Smooth muscle cell of the brain vasculature (primary cell): ENCODE data around the gene DRD2.

Experiments
- DNase-seq: peaks from one replicate; pipeline ENCODE4 v3.0.0-alpha.2; 2012; ENCODE audit warnings: low read depth, low spot score

Gene DRD2

GRCh38 chr11:113446112-113446511, 29.1 kb downstream of the DRD2 start:
- no peak for DNase-seq

GRCh38 chr11:113444502-113445123, 30.6 kb downstream of the DRD2 start:
- no peak for DNase-seq

GRCh38 chr11:113440816-113441215, 34.4 kb downstream of the DRD2 start:
- no peak for DNase-seq

GRCh38 chr11:113436672-113437252, 38.4 kb downstream of the DRD2 start:
- no peak for DNase-seq

GRCh38 chr11:113435190-113435968, 39.8 kb downstream of the DRD2 start:
- no peak for DNase-seq

- DNase-seq = no peak
Observed at GRCh38 chr11:113431746-113432145, 43.5 kb downstream of the DRD2 start.

- DNase-seq = no peak
Observed at GRCh38 chr11:113426686-113427085, 48.5 kb downstream of the DRD2 start.

- DNase-seq = no peak
Observed at GRCh38 chr11:113420808-113421207, 54.4 kb downstream of the DRD2 start.

- no peak for DNase-seq
Observed at GRCh38 chr11:113419454-113420003, 55.7 kb downstream of the DRD2 start.

- no peak for DNase-seq
Observed at GRCh38 chr11:113417428-113417827, 57.8 kb downstream of the DRD2 start.

- DNase-seq = no peak
Observed at GRCh38 chr11:113415343-113415742, 59.9 kb downstream of the DRD2 start.

- no peak for DNase-seq
Observed at GRCh38 chr11:113412675-113413074, 62.5 kb downstream of the DRD2 start.

GRCh38 chr11:113411536-113411935, 63.7 kb downstream of the DRD2 start:
- no peak for DNase-seq

- DNase-seq = no peak
Observed at GRCh38 chr11:113410414-113411135, 64.6 kb downstream of the DRD2 start.

- no peak for DNase-seq
Observed at GRCh38 chr11:113409526-113409925, 65.7 kb downstream of the DRD2 start.

- DNase-seq = no peak
Observed at GRCh38 chr11:113408887-113409286, 66.3 kb downstream of the DRD2 start.

- DNase-seq = no peak
Observed at GRCh38 chr11:113408206-113408605, 67.0 kb downstream of the DRD2 start.

GRCh38 chr11:113407163-113407562, 68.0 kb downstream of the DRD2 start:
- no peak for DNase-seq

- DNase-seq = no peak
Observed at GRCh38 chr11:113405724-113406478, 69.3 kb downstream of the DRD2 start.

GRCh38 chr11:113404859-113405430, 70.3 kb downstream of the DRD2 start:
- no peak for DNase-seq

- DNase-seq = no peak
Observed at GRCh38 chr11:113401718-113402117, 73.5 kb downstream of the DRD2 start.
